HUDEP-2 (cell line): ENCODE data around the gene KIAA0825.
A peak's percentile ranks its signal among the peaks of the same experiment; 100 is the strongest.
"Not testable (repeated sequence)": the region's sequence is repeated elsewhere in the genome, so short reads cannot be mapped to it uniquely, and the experiment has no call there.

Experiments used
- DNase-seq, 76 experiments: peaks; one replicate each; lab custom pipeline; 2025; ENCODE audit not compliant: unreplicated experiment in 76 of 76; lab: John Stamatoyannopoulos, UW

KIAA0825 gene

DNA sequence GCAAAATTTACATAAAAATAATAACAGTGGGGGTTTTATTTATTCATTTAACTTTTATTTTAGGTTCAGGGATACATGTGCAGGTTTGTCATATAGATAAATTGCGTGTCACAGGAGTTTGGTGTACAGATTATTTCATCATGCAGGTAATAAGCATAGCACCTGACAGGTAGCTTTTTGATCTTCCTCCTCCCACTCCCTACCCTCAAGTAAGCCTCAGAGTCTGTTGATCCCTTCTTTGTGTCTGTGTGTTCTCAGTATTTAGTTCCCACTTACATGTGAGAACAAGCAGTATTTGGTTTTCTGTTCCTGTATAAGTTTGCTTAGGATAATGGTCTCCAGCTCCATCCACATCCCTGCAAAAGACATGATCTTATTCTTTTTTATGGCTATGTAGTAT, 240.3 kb downstream of the KIAA0825 start:
- DNase-seq = no peak

DNA sequence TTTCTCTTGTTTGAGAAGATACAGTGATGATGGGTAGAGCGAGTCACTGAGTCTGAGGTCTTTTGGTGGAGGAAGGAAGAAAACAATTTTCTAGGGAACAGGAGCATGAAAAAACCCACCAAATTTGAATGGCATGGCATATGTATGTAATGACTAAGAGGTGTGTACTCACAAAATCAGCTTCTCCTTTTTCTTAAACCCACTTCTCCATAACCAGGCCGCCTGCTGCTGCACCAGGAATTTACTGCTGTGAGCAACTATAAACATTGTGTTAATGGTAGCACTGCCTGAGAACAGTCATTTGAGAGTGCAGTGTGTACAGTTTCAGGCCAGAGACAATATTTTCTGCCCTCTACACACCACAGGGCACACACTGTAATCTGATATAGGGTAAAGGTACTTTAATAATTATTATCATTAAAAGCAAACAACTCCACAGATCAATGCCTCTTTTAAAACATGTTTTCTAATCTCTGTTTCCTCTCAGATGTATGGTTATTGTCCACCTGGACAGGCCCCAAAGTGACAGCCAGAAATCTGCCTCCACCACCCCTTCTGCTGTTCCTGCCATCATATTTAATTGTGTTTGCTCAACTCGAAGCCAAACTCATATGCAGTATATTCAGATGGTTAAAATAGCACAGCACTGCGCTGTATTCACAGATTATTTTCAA, 241.6 kb downstream of the KIAA0825 start:
- DNase-seq = no peak

DNA sequence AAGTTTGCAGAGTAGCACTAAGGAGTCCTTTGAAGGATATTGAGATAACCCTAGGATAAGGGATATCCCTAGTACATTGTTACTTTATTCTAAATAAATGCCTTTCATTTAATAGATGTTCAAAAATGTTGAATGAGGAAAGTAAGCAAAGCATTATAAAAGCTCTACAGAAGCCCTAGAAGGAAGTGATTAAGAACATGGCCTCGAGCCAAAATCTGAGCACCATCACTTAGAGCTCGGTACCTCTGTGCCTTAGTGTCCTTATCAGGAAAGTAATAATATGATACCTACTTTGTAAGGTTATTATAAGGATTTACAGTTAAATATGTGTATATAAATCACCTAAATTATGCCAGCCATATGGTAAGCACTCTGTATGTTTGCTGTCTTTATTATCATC, 242.6 kb downstream of the KIAA0825 start:
- DNase-seq = no peak

DNA sequence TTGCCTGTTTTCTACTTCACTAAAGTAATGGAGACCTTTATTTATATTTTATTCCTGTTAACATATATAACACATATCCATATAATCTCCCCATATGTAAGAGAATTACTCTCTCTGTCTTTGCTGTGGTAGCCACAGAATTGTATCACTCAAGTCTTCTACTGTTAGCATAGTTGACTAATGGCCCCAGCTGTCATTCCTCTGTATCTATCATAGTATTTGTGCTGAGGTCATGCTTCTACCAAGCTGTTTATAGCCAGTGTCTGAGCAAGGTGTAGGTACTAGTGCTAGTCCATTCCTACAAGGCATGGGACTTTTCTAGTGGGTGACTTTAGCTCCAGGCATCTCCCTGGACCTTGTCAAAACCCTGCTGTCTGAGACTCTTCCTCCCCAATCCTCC, 244.1 kb downstream of the KIAA0825 start:
- no peak for DNase-seq

DNA sequence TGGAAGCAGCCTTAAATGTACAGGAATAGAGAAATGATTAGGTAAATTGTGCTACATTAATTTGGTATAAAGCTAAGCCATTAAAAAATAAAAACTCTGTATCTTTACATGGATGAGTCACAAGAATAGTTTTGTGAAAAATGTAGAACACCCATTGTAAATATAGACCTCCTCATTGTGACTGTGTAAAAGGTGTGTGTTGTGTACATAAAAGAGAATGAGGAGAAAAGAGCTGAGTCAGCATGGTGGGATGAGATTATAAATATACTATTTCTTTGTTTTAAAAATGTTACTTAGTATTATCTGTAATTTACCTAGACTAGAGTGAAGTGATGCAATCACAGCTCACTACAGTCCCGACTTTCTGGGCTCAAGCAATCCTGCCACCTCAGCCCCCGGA, 250.5 kb downstream of the KIAA0825 start:
- no peak for DNase-seq

DNA sequence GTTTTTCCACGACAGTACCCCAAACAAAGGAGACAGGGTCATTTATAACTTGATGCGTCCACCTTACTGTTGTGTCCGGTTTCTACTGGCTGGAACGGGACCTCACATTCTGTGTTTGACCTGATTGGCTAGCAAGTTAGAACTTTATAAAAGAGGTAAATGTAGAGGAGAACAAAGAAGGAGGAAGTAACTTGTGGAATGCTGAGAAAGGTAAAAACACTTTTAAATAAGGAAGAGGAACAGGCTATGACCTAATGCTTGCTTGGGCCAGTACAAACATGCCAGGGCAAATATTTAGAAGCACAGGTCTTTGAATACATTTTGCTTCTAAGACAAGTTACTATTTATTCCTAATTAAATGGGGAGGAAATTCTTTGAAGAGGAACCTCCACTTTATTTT, 251.6 kb downstream of the KIAA0825 start:
- DNase-seq = no peak

DNA sequence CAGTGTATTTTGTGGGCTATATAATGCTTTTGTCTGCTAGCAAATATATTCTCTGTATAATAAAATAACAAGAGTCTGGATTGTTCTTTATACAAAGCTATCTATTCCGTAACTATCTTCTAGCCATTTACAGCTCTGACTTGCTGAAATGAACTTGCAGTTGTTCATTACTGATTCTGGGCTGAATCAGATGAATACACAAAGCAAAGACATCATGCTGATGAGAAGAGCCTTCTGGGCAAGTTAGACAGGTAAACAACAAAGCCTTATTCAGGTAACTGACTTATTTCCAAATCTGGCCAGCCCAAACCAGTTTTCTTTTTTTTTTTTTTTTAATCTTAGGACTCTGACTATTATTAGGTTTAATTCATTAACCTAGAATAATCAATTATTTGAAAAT, 255.5 kb downstream of the KIAA0825 start:
- DNase-seq = no peak

DNA sequence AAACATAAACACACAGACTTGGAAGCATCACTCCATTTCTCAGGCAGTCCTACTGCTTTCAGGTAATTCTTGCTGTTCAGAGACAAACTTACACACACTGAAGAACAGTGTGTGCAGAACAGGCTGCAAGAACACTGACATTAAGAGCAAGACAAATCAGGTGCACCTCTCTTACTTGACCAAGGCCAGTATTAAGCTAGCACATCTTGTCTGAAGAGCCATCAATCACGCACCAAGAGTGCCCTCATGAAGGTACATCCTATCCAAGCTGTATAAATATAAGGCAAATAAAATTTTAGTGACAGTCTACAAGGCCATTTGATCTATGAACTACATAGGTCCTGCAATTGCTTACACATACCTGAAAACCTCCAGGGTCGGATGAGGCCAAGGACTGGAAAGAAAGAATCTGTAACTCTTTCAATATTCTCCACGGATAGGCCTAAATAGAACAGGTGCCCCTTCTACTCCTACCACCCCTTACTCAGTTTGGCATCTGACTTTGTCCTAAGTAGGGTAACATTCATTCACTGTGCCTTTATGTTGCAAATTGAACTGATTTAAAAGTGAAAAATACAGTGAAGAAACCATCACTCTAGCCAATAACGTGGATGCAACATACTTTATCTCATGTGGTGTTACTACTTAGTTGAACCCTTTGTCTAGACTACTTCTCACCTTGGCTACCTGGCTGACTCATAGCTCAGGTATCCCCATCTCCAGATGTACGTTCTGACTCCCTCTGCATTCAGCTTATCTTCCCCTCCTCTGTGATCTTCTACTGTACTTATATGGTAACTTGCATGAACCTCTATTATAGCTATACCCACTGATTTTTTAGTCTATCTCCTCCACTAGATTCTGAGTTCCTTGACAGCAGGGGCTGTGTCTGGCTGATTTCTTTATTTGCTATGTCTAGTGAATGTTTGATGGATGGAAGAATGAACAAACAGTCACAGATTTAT, 256.3 kb downstream of the KIAA0825 start:
- DNase-seq = no peak

DNA sequence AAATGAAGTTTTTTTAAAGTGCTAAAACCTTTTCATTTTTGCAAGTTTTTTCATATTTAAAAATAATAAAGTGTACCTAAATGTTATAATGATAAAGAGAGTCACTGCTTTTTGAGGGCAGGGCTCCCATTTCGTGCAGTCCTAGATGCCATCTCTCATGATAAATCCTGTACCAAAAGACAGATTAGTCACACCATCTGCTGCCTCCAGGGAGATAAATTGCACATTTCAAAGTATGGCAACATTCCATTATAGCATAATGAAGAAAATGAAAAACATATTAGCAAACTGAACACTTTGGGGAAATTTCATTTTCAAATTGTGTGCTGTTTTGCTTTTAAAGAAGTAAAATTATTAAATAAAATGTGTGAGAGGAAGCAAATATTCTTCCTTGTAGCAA, 257.2 kb downstream of the KIAA0825 start:
- DNase-seq = no peak

DNA sequence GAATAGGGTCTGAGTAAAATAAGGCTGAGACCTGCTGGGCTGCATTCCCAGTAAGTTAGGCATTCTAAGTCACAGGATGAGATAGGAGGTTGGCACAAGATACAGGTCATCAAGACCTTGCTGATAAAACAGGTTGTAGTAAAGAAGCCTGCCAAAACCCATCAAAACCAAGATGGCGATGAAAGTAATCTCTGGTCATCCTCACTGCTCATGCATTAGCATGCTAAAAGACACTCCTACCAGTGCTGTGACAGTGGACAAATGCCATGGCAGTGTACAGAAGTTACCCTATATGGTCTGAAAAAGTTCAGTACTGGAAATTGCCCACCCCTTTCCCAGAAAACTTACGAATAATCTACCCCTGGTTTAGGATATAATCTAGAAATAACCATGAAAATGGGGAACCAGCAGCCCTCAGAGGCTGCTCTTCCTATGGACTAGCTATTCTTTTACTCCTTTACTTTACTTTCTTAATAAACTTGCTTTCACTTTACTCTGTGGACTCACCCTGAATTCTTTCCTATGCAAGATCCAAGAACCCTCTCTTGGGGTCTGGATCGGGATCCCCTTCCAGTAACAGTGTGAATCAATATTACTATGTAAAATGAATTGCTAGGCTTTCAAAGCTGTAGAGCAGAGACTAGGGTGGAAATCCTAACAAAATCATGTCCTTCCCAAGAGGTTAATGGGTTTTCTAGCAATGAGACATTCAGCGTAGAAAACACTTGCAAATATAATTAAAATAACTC, 257.8 kb downstream of the KIAA0825 start:
- DNase-seq = no peak

DNA sequence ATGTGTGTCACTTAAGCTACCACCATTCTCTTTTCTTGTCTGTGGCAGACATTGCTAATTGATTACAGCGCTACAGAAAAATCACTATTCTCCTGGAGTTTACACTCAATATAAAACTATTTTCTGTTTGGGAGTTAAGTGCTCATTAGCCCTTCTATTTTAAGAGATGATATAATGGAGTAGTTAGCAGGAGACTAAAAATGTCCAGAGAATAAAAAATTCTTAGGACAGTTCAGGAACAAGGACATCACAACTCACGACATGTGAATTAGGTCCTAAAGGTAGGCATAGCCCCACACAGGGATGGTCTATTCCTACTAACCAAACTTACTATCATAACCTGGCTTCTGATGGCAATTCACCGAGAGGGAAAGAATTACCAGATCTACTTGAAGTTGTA, 258.5 kb downstream of the KIAA0825 start:
- no peak for DNase-seq

DNA sequence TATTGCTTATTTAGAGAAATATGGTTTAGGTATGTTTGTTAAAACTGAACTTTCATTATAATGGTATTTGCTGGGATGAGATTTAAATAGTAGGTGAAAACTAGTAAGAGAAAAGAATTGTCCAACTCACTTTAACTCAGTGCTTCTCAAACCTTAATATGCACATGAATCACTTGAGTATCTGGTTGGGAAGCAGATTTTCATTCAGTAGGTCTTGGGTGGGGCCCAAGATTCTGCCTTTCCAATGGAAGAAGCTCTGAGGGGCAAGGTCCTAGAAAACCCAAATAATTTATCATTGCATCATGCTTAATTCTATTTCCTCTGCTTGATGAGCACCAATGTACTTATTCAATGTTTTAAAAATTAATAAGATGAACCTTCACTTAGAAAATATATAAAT, 262.6 kb downstream of the KIAA0825 start:
- no peak for DNase-seq

DNA sequence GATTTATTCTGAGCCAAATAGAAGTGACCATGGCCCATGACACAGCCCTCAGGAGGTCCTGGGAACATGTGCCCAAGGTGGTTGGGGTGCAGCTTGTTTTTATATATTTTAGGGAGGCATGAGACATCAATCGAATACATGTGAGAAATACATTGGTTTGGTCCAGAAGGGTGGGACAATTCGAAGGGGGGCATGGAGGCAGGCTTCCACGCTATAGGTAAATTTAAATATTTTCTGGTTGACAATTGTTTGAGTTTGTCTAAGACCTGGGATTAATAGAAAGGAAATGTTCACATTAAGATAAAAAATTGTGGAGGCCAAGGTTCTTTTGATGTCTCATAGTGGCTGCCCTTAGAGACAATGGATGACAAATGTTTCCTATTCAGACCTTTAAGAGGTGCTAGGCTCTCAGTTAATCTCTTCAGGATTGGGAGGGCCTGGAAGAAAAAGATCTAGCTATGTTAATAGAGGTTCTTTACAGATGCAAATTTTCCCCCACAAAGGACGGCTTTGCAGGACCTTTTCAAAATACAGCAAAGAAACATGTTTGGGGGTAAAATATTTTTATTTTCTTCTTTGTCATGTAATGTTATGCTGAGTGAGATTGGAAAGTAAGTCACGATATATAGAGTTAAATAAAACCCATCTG, 263.4 kb downstream of the KIAA0825 start:
- DNase-seq = not testable (repeated sequence)

DNA sequence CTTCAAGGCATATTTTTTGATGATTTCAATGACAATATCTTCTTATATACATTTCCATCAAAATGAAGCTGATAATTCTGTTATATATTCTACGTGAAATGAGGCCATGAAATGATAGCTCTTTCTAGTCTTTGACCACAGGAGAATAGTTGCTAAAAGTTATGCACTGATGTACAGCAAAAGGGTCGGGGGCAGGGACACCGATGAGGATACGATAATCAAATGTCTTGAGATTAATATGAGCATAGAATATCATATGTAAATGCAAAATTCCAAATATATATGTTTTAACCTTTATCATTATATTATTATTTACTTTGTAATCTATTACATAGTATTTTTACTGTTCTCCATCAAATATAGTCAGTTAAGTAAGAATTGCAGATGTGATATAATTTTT, 264.8 kb downstream of the KIAA0825 start:
- DNase-seq = no peak

DNA sequence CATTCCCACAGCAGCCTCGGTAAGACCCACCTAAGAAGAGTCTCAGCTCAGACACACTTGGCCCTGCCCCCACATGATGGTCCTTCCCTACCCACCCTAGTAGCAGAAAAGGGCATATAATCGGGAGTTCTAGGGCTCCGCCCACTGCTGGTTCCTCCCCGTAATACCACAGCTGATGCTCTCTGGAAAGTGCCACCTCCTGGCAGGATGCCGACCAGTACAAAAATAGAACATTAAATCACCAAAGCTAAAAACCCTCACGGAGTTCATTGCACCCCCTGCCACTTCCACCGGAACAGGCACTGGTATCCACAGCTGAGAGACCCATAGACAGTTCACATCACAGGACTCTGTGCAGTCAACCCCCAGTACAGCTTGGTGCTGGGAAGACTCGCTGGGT, 271.3 kb downstream of the KIAA0825 start:
- DNase-seq = no peak

DNA sequence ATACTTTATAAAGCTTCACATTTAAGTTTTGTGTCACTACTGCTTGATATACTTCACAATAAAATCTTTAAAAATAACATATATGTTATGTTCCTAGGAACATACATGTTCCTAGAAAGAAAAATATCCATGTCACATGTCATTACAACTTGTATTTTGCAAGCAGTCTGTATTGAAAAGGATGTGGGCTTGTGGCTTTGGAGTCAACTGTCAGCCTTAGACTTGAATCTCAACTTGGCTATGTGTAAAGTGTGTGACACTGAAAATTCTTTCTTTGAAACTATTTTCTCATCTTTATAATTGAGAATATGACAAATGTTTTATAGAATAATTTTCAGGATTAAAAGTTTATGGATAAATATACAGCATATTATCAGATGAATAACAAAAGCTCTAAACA, 273.1 kb downstream of the KIAA0825 start:
- no peak for DNase-seq

DNA sequence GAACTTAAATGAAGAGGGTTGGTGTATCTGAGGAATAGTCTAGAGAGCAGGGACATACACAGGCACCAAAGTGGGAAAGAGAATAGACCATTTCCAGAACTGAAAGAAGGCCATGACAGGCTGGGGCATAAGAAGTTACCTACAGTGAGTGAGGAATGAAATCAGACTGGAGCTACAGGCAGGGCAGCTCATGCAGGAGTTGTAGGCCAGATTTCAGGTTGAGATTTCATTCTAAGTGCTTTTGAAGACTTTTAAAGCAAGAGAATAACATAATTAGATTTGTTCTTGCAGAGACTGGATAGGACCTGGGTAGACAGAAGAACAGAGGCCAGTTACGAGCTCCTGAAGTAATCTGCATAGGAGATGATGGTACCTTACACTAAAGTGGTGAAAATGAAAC, 280.8 kb downstream of the KIAA0825 start:
- no peak for DNase-seq

DNA sequence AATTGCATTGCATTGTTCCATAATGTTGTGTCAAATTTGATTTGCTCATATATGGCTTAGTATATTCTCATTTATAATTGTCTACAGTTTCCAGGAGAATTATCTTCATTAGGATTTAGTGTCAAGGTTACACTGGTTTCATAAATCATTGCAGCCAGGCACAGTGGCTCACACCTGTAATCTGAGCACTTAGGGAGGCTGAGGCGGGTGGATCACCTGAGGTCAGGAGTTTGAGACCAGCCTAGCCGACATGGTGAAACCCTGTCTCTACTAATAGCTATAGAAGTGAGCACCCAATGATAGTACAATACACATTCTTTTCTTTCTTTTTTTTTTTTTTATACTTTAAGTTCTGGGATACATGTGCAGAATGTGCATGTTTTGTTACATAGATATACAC, 282.5 kb downstream of the KIAA0825 start:
- DNase-seq = no peak

DNA sequence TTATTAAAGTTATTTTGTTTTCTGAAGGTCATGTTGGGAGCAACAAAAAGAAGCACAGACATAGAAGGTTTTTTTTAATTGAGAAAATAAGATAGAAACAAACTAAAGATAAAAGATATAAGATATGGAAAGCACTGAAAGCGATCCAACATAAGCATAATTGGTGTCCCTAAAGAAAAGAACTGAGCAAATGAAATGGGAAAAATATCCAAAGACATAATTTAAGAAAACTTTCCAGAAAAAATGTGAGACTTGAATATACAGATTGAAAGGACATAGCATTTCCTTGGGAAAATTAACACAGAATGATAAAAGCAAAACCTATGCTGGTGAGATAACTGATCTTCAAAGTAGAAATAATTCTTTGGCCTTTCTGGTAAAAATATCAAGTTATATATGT, 289.3 kb downstream of the KIAA0825 start:
- no peak for DNase-seq

DNA sequence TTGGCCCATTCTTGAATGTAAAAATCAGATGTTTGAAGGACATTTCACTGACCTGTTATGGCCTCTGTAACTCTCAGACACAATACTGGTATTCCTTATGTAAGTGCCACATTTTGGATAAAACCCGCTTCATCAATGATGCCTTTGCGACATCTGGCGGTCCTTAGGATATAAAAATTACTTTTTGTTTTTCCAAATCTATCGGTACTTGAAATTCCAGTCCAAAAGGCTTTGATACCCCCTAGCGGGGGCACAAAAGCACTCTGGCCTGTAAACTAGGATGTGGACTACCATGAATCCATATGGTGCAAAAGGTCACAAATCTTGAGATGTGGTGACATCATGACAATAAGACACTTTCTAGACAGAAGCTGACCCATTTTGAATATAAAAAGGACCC, 291.8 kb downstream of the KIAA0825 start:
- peak in 7 of 76 experiments; percentile 3 to 32 (median 24) for DNase-seq
